ENCODE data around the gene PGA3.
"Not testable (repeated sequence)": the region's sequence is repeated elsewhere in the genome, so short reads cannot be mapped to it uniquely, and the experiment has no call there.

PGA3 gene

GRCh38 chr11:61207636-61208310 lies 4.5 kb downstream of the PGA3 start:
- DNase-seq (ENCODE audit: low read depth): not testable (repeated sequence)

GRCh38 chr11:61210629-61211028 lies 7.3 kb downstream of the PGA3 start:
- DNase-seq (ENCODE audit: low read depth): not testable (repeated sequence)

DNA sequence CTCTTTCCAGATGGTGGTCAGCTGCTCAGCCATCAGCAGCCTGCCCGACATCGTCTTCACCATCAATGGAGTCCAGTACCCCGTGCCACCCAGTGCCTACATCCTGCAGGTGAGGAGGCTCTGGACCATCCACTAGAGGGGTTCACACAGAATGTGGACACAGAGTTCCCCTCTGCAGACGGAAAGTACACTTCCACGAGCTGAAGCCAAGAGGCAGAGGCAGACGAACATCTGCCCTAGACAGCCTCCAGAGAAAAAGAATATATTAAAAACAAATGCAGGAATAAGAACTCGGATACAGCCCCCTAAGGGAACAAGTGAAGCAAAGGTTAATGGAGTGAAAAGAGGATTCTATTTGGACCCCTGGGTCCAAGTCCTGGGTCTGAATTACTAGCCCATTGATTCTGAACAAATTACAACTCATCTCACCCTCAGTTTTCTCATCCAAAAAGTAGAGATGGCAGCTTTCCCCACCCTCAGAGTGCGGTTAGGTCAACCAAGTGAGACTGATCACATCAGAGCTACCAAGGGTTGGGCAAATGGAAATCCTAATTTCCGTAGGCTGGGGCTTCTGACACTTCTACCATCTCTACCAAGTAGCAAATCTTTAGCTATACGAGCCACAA lies 8.1 kb downstream of the PGA3 start:
- not testable (repeated sequence) for DNase-seq (ENCODE audit: low read depth)

DNA sequence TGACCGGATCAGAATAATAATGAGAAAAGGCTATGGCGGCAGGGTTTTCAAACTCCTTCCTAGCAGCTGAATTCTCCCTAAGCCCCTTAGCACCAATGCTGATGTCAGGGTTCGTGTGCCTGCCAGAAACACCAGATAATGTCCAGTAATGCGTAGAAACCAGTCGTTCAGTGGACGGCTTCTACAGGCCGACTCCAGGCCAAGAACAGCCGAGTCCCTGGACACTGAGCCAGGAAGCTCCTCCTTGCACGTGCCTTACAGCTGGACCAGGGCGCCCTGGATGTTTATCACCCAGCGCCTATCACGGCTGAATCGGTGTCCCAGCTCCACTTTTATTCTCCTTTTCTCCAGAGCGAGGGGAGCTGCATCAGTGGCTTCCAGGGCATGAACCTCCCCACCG lies 8.9 kb downstream of the PGA3 start:
- DNase-seq (ENCODE audit: low read depth): not testable (repeated sequence)

- DNase-seq (ENCODE audit: low read depth): not testable (repeated sequence)
Measured at GRCh38 chr11:61213711-61214324, 10.5 kb downstream of the PGA3 start.

GRCh38 chr11:61218306-61218705 lies 15.0 kb downstream of the PGA3 start:
- not testable (repeated sequence) for DNase-seq (ENCODE audit: low read depth)

DNA sequence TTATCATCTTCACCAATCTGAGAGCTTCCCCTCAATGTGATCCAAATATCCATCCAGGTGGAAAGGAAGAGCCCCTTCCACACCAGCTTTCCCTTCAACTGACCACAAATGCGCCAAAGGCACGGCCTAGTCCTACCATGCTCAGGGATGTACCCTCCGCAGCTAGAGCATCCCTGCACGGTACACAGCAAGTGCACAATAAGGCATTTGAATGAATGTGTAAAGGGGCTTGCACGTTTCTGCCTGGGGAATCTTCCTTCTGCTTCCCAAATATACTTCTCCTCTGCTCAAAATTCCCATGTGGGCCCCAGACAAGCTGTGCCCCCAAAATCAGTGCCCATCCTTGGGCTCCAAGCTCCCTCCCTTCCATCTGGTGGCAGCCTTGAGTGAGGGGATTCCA lies 15.7 kb downstream of the PGA3 start:
- DNase-seq (ENCODE audit: low read depth): not testable (repeated sequence)

DNA sequence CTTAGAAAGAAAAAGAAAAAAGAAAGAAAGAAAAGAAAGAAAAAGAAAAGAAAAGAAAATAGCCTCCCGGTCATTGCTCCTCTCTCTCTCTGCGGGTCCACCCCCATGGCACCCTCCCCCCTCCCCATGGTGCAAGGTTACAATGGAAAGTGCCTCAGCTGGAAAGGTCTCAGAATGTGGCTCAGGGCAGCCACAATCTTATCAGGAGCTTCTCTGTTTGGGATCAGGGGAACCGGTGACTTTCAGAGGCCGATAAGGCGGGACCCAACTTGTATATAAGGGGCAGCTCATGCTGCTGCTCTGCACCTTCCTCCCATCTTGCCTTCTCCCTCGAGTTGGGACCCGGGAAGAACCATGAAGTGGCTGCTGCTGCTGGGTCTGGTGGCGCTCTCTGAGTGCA lies 18.7 kb downstream of the PGA3 start, which contains the start of gene PGA4:
Gene PGA4, plus strand, starts transcription at position 301 of the 400 bp plus-strand sequence. Its CDS starts 54 bp downstream, at position 355.
- DNase-seq (ENCODE audit: low read depth): not testable (repeated sequence)

GRCh38 chr11:61222692-61223091 lies 19.4 kb downstream of the PGA3 start:
- DNase-seq (ENCODE audit: low read depth): not testable (repeated sequence)

DNA sequence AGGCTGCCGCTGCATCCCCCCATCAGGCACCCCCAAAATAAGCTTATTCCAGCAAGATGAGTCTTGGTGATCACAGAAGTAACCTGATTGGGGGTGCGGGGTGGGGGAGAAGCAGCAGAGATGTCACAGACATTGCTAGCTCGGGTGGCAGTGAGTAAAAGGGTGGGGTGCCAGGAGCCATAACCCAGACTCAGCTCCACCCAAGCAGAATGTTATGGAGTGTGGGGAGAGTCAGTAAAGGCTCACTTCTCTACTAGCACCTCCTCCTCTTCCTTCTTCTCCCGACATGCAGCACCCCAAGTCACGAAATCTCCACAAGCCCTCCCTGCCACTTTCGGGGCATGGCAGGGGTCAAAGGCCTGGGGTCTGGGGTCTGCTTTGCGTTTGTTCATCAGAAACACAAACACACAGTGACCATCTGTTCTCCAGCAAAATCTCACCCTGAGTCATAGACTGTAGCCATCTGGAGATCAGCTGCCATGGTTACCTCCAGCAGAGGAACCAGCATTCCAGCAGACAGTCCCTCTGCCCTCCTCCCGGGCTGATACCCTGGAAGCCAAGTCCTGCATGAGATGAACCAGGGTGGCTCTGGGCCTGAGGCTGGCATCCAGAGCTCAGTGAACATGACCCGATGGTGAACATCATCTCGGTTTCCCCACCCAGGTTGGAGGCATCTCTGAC lies 23.3 kb downstream of the PGA3 start:
- DNase-seq (ENCODE audit: low read depth): not testable (repeated sequence)

- DNase-seq (ENCODE audit: low read depth): not testable (repeated sequence)
Measured at GRCh38 chr11:61229458-61229857, 26.1 kb downstream of the PGA3 start.

DNA sequence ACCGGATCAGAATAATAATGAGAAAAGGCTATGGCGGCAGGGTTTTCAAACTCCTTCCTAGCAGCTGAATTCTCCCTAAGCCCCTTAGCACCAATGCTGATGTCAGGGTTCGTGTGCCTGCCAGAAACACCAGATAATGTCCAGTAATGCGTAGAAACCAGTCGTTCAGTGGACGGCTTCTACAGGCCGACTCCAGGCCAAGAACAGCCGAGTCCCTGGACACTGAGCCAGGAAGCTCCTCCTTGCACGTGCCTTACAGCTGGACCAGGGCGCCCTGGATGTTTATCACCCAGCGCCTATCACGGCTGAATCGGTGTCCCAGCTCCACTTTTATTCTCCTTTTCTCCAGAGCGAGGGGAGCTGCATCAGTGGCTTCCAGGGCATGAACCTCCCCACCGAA lies 27.7 kb downstream of the PGA3 start:
- DNase-seq (ENCODE audit: low read depth): not testable (repeated sequence)

GRCh38 chr11:61231585-61231984 lies 28.3 kb downstream of the PGA3 start:
- DNase-seq (ENCODE audit: low read depth): not testable (repeated sequence)

DNA sequence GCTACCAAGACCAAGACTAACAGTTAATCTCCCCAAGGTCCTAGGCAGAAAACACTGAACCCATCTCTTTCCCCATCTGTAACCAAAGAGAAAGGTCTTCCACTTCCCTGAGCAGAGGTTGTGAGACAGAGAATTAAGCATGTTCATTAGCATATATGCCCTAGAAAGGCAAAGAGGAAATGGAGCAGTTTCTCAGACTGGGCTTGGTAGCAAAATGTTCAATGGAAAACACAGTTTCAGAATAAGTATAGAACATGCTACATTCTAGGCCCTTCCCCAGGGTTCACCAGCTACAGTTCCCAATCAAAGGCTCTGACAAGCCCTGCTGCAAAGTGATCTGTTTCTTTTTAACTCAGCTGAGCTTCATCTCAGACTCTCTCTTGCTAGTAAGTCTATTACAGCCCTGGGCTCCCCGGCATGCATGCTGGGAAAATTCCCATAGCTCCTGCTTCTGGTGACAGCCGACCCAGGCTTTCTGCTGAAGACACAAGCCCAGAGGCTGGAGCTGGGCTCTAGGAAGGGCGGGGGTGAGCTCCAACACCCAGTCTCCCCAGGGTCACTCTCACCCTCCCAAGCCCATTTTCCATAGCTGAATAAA lies 29.3 kb downstream of the PGA3 start:
- not testable (repeated sequence) for DNase-seq (ENCODE audit: low read depth)

- not testable (repeated sequence) for DNase-seq (ENCODE audit: low read depth)
Measured at GRCh38 chr11:61237130-61237529, 33.8 kb downstream of the PGA3 start.

GRCh38 chr11:61240288-61240687 lies 37.0 kb downstream of the PGA3 start:
- DNase-seq (ENCODE audit: low read depth): not testable (repeated sequence)

DNA sequence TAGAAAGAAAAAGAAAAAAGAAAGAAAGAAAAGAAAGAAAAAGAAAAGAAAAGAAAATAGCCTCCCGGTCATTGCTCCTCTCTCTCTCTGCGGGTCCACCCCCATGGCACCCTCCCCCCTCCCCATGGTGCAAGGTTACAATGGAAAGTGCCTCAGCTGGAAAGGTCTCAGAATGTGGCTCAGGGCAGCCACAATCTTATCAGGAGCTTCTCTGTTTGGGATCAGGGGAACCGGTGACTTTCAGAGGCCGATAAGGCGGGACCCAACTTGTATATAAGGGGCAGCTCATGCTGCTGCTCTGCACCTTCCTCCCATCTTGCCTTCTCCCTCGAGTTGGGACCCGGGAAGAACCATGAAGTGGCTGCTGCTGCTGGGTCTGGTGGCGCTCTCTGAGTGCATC lies 37.6 kb downstream of the PGA3 start, which contains the start of gene PGA5:
Gene PGA5, plus strand, starts transcription at position 301 of the 400 bp plus-strand sequence. Its CDS starts 52 bp downstream, at position 353.
- not testable (repeated sequence) for DNase-seq (ENCODE audit: low read depth)

DNA sequence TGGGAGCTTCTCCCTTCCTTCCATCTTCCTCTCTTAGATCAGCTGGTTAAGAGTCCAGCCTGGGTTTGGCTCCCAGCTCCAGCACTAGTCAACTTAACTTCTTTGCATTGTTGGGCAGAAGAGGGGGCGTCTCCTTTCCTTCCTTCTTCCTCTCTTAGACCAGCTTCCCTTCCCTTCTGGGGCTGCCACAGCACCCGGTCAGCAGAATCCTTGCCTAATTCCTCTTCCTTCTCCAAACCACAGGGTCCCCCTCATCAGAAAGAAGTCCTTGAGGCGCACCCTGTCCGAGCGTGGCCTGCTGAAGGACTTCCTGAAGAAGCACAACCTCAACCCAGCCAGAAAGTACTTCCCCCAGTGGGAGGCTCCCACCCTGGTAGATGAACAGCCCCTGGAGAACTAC lies 38.2 kb downstream of the PGA3 start:
- DNase-seq (ENCODE audit: low read depth): not testable (repeated sequence)

DNA sequence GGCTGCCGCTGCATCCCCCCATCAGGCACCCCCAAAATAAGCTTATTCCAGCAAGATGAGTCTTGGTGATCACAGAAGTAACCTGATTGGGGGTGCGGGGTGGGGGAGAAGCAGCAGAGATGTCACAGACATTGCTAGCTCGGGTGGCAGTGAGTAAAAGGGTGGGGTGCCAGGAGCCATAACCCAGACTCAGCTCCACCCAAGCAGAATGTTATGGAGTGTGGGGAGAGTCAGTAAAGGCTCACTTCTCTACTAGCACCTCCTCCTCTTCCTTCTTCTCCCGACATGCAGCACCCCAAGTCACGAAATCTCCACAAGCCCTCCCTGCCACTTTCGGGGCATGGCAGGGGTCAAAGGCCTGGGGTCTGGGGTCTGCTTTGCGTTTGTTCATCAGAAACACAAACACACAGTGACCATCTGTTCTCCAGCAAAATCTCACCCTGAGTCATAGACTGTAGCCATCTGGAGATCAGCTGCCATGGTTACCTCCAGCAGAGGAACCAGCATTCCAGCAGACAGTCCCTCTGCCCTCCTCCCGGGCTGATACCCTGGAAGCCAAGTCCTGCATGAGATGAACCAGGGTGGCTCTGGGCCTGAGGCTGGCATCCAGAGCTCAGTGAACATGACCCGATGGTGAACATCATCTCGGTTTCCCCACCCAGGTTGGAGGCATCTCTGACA lies 42.1 kb downstream of the PGA3 start:
- not testable (repeated sequence) for DNase-seq (ENCODE audit: low read depth)

- not testable (repeated sequence) for DNase-seq (ENCODE audit: low read depth)
Measured at GRCh38 chr11:61248071-61248470, 44.8 kb downstream of the PGA3 start.

DNA sequence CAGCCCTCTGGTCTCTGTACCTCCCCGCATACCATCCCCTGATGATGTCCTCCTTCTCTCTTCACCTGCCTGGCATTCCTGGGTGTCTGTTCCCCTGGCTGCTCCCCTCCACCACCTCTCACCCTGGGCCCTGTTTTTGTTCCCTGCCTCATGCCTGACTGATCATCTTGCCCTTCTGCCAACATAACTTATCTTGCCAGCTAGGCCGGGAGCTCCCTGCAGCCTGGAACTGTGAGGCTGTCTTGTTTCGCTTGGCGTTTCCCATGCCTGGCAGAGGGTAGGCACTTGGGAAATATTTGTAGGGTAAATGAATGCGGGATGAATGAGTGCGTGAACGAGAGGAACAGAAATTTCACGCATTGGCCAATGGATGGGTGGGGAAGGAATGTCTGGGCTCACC lies 45.9 kb downstream of the PGA3 start:
- DNase-seq (ENCODE audit: low read depth): not testable (repeated sequence)

All from T-helper 22 cell (primary cell).